Activated CD8-positive, alpha-beta memory T cell treated with anti-CD3 and anti-CD28 coated beads, Interleukin-2, amount 50 U/mL, for 48 hours (primary cell): ENCODE measurements around the gene GTF2IRD1.
"Not testable (repeated sequence)": the region's sequence is repeated elsewhere in the genome, so short reads cannot be mapped to it uniquely, and the experiment has no call there.

ENCODE experiments used
- DNase-seq: peaks from one replicate; pipeline ENCODE4 v3.0.0-alpha.2; 2020

The GTF2IRD1 gene

GRCh38 chr7:74495112-74496086 lies 41.7 kb downstream of the GTF2IRD1 start:
- DNase-seq = no peak

GRCh38 chr7:74496272-74496671 lies 42.6 kb downstream of the GTF2IRD1 start:
- DNase-seq = no peak

GRCh38 chr7:74496773-74497172 lies 43.1 kb downstream of the GTF2IRD1 start:
- not testable (repeated sequence) for DNase-seq

GRCh38 chr7:74498354-74498753 lies 44.6 kb downstream of the GTF2IRD1 start:
- no peak for DNase-seq

- no peak for DNase-seq
Observed at GRCh38 chr7:74498996-74499834, 45.5 kb downstream of the GTF2IRD1 start.

- no peak for DNase-seq
Observed at GRCh38 chr7:74499835-74500388, 46.2 kb downstream of the GTF2IRD1 start.

- DNase-seq = no peak
Observed at GRCh38 chr7:74501298-74501697, 47.6 kb downstream of the GTF2IRD1 start.

- DNase-seq = no peak
Observed at GRCh38 chr7:74502216-74502891, 48.6 kb downstream of the GTF2IRD1 start.

GRCh38 chr7:74503061-74503460 lies 49.4 kb downstream of the GTF2IRD1 start:
- no peak for DNase-seq

- DNase-seq = no peak
Observed at GRCh38 chr7:74503943-74504342, 50.2 kb downstream of the GTF2IRD1 start.

- DNase-seq = no peak
Observed at GRCh38 chr7:74505471-74506324, 52.0 kb downstream of the GTF2IRD1 start.

GRCh38 chr7:74506325-74506724 lies 52.6 kb downstream of the GTF2IRD1 start:
- no peak for DNase-seq

- no peak for DNase-seq
Observed at GRCh38 chr7:74507538-74508319, 54.0 kb downstream of the GTF2IRD1 start.

- not testable (repeated sequence) for DNase-seq
Observed at GRCh38 chr7:74509453-74509852, 55.7 kb downstream of the GTF2IRD1 start.

GRCh38 chr7:74511345-74511744 lies 57.6 kb downstream of the GTF2IRD1 start:
- DNase-seq = no peak

- DNase-seq = no peak
Observed at GRCh38 chr7:74512762-74513161, 59.1 kb downstream of the GTF2IRD1 start.

GRCh38 chr7:74514131-74514591 lies 60.5 kb downstream of the GTF2IRD1 start:
- DNase-seq = no peak

- no peak for DNase-seq
Observed at GRCh38 chr7:74515276-74515675, 61.6 kb downstream of the GTF2IRD1 start.

- DNase-seq = no peak
Observed at GRCh38 chr7:74516214-74516613, 62.5 kb downstream of the GTF2IRD1 start.

- no peak for DNase-seq
Observed at GRCh38 chr7:74518041-74518440, 64.3 kb downstream of the GTF2IRD1 start.

- no peak for DNase-seq
Observed at GRCh38 chr7:74518654-74519053, 64.9 kb downstream of the GTF2IRD1 start.
